Muscle layer of duodenum (tissue), 2 donors: ENCODE data around the gene CFB.
"Not testable (repeated sequence)": the region's sequence is repeated elsewhere in the genome, so short reads cannot be mapped to it uniquely, and the experiment has no call there.

ENCODE experiments used
- H3K27ac ChIP-seq: one replicate; pipeline ENCODE4 v1.7.0; 2013; ENCODE audit warnings: mild to moderate bottlenecking, low read length
- H3K27me3 ChIP-seq: one replicate; pipeline ENCODE4 v1.7.0; 2013; ENCODE audit warnings: low read depth, mild to moderate bottlenecking, control low read depth, low read length
- H3K36me3 ChIP-seq, 2 donors: one replicate each; pipeline ENCODE4 v1.7.0; 2013; ENCODE audit warnings: low read length in 2 of 2, control low read depth in 1 of 2, mild to moderate bottlenecking in 1 of 2; ENCODE audit not compliant: insufficient read depth in 2 of 2, control insufficient read depth in 1 of 2
- H3K4me1 ChIP-seq, 2 donors: one replicate each; pipeline ENCODE4 v1.7.0; 2013; ENCODE audit warnings: low read length in 2 of 2, mild to moderate bottlenecking in 2 of 2, control low read depth in 1 of 2, moderate library complexity in 1 of 2; ENCODE audit not compliant: insufficient read depth in 2 of 2, control insufficient read depth in 1 of 2
- H3K4me3 ChIP-seq, 2 donors: one replicate each; pipeline ENCODE4 v1.7.0; 2013; ENCODE audit warnings: low read length in 2 of 2, low read depth in 1 of 2, mild to moderate bottlenecking in 1 of 2
- H3K9me3 ChIP-seq, 2 donors: one replicate each; pipeline ENCODE4 v1.7.0; 2013; ENCODE audit warnings: low read length in 2 of 2, control low read depth in 1 of 2, mild to moderate bottlenecking in 1 of 2; ENCODE audit not compliant: control insufficient read depth in 1 of 2
- donor health status: healthy.

CFB gene

DNA sequence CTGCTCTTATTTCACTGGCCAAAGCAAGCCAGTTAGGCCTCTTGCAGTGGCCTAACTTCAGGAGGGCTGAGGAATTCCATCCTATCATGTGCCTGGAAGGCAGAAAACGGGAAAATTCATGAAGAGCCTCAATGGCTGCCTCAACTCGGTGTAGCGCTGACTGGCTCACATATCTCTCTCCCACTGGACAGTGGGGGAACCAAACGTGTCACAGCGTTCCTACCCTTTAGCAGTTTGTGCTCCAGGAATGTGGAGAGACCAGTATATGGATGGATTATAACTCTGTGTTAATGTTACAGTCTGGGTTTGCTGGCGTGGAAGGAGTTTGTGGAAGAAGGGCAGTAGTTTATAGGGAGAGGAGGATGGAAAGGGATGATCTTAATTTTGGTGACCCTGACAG, 30.1 kb upstream of the CFB start:
- H3K4me3 ChIP-seq = no peak overlapping the region
- no peaks in the 10 kb centered on the region for H3K27me3 ChIP-seq
- H3K9me3 ChIP-seq = no peaks in the 10 kb centered on the region
- no peaks in the 10 kb centered on the region for H3K4me1 ChIP-seq
- no peaks in the 10 kb centered on the region for H3K36me3 ChIP-seq
- H3K27ac ChIP-seq = no peak overlapping the region

DNA sequence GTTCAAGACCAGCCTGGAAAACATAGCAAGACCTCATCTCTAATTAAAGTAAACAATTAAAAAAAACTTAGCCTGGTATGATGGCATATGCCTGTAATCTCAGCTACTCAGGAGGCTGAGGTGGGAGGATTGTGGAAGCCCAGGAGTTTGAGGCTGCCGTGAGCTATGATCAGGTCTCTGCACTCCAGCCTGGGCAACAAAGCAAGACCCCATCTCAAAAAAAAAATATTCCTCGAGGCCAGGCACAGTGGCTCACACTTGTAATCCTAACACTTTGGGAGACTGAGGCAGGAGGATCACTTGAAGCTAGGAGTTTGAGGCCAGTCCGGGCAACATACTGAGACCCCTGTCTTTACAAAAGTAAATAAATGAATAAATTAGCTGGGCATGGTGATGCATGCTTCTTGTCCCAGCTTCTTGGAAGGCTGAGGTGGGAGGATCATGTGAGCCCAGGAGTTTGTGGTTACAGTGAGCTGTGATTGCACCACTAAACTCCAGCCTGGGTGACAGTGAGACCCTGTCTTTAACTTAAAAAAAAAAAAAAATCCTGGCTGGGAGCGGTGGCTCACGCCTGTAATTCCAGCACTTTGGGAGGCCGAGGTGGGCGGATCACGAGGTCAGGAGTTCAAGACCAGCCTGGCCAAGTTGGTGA, 27.7 kb upstream of the CFB start:
- Histone ChIP-seq H3K9me3 (no peaks in the 10 kb centered on the region), H3K4me1 (no peaks in the 10 kb centered on the region), H3K27me3 (no peaks in the 10 kb centered on the region), H3K4me3 (no peak overlapping the region), H3K27ac (no peak overlapping the region), H3K36me3 (no peaks in the 10 kb centered on the region)

DNA sequence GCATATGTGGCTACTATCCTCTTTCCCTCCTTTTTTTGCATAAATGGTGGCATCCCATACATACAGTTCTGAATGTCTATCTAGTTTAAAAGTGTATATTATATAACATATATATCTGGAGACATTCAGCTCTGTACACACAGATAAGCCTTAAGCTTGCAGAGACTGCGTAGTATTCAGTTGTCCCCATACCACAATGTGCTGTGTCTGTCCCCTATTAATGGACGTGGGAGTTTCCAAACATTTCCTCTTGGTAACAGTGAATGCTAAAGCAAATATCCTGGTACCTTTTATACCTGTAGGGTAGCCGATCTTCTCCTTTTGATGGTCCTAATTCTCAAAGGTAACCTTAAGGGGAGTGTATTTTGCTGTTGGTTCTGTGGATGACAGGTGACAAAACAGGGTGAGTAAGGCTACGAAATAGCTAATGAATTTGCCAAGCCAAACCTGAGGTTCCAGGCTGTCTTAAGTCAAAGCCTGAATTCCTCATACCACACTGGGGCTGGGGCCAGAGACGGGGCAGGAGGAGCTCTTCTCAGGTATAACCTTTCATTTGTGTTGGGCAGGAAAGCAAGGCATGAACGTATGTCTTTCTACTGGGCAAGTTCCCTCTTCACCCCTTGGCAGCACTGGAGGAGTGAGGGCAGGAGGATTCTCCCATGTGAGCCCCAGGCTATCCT, 26.1 kb upstream of the CFB start:
- no peak overlapping the region for H3K27ac ChIP-seq

DNA sequence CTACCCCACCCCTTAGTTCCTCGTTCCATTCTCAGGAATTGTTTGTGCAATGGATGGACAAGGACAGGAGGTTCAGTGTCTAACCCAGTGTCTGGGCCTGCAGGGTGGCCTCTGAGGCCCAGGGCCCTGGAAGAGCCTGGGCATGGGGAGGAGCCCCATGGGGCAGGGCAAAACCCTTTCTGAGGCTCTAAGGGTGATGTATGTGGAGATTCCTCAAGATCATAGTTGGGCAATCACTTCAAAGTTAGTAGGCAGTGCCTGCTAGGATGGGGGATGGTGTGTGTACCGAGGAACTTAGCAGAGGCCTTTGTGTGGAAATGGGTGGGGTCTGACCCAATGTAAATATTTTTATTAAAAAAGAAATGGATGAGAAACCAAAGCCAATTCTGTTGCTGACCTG, 25.1 kb upstream of the CFB start:
- Histone ChIP-seq H3K9me3 (no peaks in the 10 kb centered on the region), H3K27ac (no peak overlapping the region), H3K4me3 (no peak overlapping the region)

More for the DNA sequence above, 26.1 kb upstream of the CFB start:
- H3K4me1 ChIP-seq = no peaks in the 10 kb centered on the region
- H3K9me3 ChIP-seq = no peaks in the 10 kb centered on the region
- H3K27me3 ChIP-seq = no peaks in the 10 kb centered on the region
- no peak overlapping the region for H3K4me3 ChIP-seq
- no peaks in the 10 kb centered on the region for H3K36me3 ChIP-seq

DNA sequence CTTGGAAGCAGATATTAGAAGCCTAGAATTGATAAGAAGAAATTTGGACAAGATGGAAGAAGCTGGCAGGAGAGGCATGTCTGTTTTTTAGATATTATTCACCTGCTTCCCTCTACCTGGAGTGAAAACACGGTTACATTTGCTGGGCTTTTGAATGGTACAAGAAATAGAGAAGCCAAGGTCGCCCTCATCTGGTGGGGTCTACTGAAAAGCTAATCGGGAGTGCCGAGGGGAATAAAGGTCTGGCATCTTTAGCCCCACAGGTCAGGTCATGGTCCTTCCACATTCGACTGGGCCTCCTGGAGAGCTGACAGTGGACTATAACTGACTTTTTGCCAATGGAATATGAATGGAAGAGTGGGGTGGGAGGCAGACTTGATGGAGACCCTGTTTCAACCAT, 23.0 kb upstream of the CFB start:
- Histone ChIP-seq H3K27me3 (no peaks in the 10 kb centered on the region), H3K4me1 (no peaks in the 10 kb centered on the region), H3K4me3 (no peak overlapping the region), H3K27ac (no peak overlapping the region), H3K9me3 (no peaks in the 10 kb centered on the region), H3K36me3 (no peaks in the 10 kb centered on the region)

More for the DNA sequence above, 25.1 kb upstream of the CFB start:
- Histone ChIP-seq H3K27me3 (no peaks in the 10 kb centered on the region), H3K4me1 (no peaks in the 10 kb centered on the region), H3K36me3 (no peaks in the 10 kb centered on the region)

DNA sequence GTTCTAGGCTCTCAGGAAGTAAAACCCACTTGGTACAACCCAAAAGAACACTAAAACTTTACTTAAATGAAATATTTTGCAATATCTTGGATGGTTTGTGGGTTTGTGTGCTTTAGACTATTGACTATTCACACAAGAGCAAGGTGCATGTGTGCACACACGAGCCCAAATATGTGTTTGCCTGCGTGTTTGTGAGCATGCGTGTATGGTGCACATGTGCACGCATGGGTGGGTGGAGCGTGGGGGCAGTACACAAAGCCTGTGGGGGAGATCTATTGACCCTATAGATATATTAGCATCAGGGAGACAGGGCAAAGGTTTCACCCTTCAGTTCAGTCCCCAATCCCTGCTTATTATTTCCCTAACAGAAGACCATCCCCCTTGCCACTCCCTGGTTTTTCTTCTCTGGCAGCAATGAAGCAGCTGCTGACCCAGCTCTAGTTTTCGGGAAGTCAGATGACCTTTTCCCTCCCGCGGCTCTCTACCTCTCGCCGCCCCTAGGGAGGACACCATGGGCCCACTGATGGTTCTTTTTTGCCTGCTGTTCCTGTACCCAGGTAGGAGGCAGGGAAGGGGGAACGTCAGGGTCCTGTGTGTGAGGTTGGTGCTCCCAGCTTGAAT, 18.5 kb upstream of the CFB start, which contains the start of gene C2:
Gene C2 (plus strand): TSS at position 476 of the 621 bp plus-strand sequence. CDS start 36 bp downstream, at position 512.
- Histone ChIP-seq H3K27ac (peak within 1 kb of the TSS; percentile 43), H3K27me3 (no peaks in the 10 kb centered on the region), H3K4me1 (no peaks in the 10 kb centered on the region), H3K36me3 (no peaks in the 10 kb centered on the region), H3K9me3 (no peaks in the 10 kb centered on the region), H3K4me3 (peak within 1 kb of the TSS; percentile 9 to 49)

DNA sequence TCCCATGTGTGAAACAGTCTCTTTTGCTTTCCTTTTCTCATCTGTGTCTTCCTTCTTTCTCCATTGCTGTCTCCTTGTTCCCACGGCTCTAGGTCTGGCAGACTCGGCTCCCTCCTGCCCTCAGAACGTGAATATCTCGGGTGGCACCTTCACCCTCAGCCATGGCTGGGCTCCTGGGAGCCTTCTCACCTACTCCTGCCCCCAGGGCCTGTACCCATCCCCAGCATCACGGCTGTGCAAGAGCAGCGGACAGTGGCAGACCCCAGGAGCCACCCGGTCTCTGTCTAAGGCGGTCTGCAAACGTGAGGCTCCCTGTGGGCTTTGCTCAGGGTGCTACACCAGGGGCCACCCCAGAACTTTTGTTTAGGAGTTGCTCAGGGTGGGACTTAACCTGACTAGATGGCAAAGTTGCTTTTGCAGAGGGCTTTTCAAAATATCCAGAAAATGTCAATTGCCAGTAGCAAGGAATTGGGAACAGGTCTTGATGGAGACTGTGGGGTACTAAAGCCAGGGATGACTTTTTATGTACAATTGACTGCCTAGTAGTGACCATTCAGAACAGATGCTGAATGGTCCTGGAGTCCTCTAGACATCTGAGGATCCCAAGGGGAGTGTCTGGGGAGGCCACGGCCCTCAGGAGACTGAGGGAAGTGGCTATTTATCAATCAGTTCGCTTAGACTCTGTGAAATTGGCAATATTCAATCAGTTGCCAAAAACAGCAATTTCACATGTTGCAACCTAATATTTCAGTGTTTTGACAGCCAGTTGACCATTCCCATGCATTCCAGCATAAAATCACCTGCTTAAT, 17.8 kb upstream of the CFB start:
- H3K4me3 ChIP-seq = peak overlapping the region; percentile 9 to 49
- H3K27me3 ChIP-seq = no peaks in the 10 kb centered on the region
- H3K27ac ChIP-seq = peak overlapping the region; percentile 43
- H3K9me3 ChIP-seq = no peaks in the 10 kb centered on the region
- no peaks in the 10 kb centered on the region for H3K4me1 ChIP-seq
- no peaks in the 10 kb centered on the region for H3K36me3 ChIP-seq

DNA sequence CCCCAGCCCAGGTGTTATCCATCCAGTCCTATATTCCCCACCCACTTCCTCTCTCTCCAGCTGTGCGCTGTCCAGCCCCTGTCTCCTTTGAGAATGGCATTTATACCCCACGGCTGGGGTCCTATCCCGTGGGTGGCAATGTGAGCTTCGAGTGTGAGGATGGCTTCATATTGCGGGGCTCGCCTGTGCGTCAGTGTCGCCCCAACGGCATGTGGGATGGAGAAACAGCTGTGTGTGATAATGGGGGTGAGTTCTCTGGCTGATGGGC, 17.3 kb upstream of the CFB start:
- Histone ChIP-seq H3K36me3 (no peaks in the 10 kb centered on the region), H3K4me1 (no peaks in the 10 kb centered on the region), H3K4me3 (no peak overlapping the region), H3K9me3 (no peaks in the 10 kb centered on the region), H3K27me3 (no peaks in the 10 kb centered on the region), H3K27ac (no peak overlapping the region)

DNA sequence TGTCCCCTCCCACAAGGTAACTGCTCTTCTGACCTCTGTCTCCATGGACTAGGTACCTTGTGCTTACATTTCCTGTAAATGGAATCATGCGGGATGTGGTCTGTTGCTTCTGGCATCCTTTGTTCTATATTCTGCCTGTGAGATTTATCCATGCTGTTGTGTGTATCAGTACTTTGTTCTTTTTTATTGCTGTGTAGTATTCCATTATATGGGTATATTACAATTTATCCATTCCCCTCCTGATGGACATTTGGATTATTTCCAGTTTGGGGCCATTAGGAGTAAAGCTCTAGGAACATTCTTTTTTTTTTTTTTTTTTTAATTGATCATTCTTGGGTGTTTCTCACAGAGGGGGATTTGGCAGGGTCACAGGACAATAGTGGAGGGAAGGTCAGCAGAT, 14.9 kb upstream of the CFB start:
- H3K27ac ChIP-seq = no peak overlapping the region
- H3K4me1 ChIP-seq = no peaks in the 10 kb centered on the region
- H3K9me3 ChIP-seq = no peaks in the 10 kb centered on the region

DNA sequence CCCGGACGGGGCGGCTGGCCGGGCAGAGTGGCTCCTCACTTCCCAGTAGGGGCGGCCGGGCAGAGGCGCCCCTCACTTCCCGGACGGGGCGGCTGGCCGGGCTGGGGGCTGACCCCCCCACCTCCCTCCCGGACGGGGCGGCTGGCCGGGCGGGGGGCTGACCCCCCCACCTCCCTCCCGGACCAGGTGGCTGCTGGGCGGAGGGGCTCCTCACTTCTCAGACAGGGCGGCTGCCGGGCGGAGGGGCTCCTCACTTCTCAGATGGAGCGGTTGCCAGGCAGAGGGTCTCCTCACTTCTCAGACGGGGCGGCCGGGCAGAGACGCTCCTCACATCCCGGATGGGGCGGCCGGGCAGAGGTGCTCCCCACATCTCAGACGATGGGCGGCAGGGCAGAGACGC, 13.8 kb upstream of the CFB start:
- H3K4me1 ChIP-seq, H3K27me3 ChIP-seq, H3K27ac ChIP-seq, H3K4me3 ChIP-seq, H3K9me3 ChIP-seq, H3K36me3 ChIP-seq: not testable (repeated sequence)

More for the DNA sequence above, 14.9 kb upstream of the CFB start:
- Histone ChIP-seq H3K27me3 (no peaks in the 10 kb centered on the region), H3K4me3 (no peak overlapping the region), H3K36me3 (no peaks in the 10 kb centered on the region)

DNA sequence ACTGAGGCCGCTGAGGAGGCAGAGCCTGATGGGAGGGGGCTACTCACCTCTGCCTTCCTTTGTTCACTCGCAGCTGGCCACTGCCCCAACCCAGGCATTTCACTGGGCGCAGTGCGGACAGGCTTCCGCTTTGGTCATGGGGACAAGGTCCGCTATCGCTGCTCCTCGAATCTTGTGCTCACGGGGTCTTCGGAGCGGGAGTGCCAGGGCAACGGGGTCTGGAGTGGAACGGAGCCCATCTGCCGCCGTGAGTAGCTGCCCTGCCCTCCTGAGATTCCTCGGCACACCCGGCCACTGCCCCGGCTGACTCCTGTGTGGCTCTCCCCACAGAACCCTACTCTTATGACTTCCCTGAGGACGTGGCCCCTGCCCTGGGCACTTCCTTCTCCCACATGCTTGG, 12.4 kb upstream of the CFB start:
- H3K36me3 ChIP-seq = no peaks in the 10 kb centered on the region
- H3K9me3 ChIP-seq = no peaks in the 10 kb centered on the region

More for the DNA sequence above, 12.4 kb upstream of the CFB start:
- no peak overlapping the region for H3K4me3 ChIP-seq
- H3K27ac ChIP-seq = no peak overlapping the region
- no peaks in the 10 kb centered on the region for H3K4me1 ChIP-seq
- H3K27me3 ChIP-seq = no peaks in the 10 kb centered on the region
